ENCODE measurements around the gene ADAM30. TPM values are rescaled to one million over a fixed set of nuclear protein-coding genes. Genes with fewer than 3 reads are reported as not detected.

The ADAM30 gene
- total RNA-seq, 1 experiment from 2014 or later: not detected

- intact Hi-C loops (cut with micrococcal nuclease): no loop called here
- H3K4me2 ChIP-seq (ENCODE audit: low read length): no peak overlapping the region
- TF ChIP-seq CTCF (conservative IDR thresholded peaks at IDR 0.05; ENCODE audit: low read depth, low read length) (no peak), EZH2 (IDR thresholded peaks at IDR 0.05; ENCODE audit: low read length, unreplicated experiment) (no peak), EZH2phosphoT487 (IDR thresholded peaks at IDR 0.05; ENCODE audit: borderline replicate concordance, low read length) (no peak)
- no peak overlapping the region for H3K27ac ChIP-seq (ENCODE audit: low read length)
- H3K9ac ChIP-seq (ENCODE audit: low read length): no peak overlapping the region
- no peaks in the 10 kb centered on the region for H3K9me3 ChIP-seq (ENCODE audit: low read length)
- ChIA-PET POLR2A (ENCODE audit: unreplicated experiment) (no interaction called here), CTCF (no interaction called here)
- ATAC-seq (no peak), DNase-seq (no peak)
- no peak overlapping the region for H3K4me3 ChIP-seq (ENCODE audit: low read length)
- H3K36me3 ChIP-seq (ENCODE audit: low read depth, low read length): peaks cover 11% of the 10 kb centered on the region
- no peak overlapping the region for H2AFZ ChIP-seq (ENCODE audit: low read length)
- no peaks in the 10 kb centered on the region for H3F3A ChIP-seq (ENCODE audit: low read length, unreplicated experiment)
- no peaks in the 10 kb centered on the region for H3K27me3 ChIP-seq (ENCODE audit: low read length)
- BruUV-seq (replicated peaks): no TSS peak
- H3K4me1 ChIP-seq (ENCODE audit: insufficient read depth, low read length): no peaks in the 10 kb centered on the region
- H3K79me2 ChIP-seq (ENCODE audit: low read length): no peaks in the 10 kb centered on the region
- H4K20me1 ChIP-seq (ENCODE audit: low read length): no peaks in the 10 kb centered on the region
- no peaks in the 10 kb centered on the region for H3K9me2 ChIP-seq (replicated peaks; ENCODE audit: low read length)
These were observed 14.3 kb upstream of the ADAM30 start for GRCh38 chr1:119910618-119911017.

DNA sequence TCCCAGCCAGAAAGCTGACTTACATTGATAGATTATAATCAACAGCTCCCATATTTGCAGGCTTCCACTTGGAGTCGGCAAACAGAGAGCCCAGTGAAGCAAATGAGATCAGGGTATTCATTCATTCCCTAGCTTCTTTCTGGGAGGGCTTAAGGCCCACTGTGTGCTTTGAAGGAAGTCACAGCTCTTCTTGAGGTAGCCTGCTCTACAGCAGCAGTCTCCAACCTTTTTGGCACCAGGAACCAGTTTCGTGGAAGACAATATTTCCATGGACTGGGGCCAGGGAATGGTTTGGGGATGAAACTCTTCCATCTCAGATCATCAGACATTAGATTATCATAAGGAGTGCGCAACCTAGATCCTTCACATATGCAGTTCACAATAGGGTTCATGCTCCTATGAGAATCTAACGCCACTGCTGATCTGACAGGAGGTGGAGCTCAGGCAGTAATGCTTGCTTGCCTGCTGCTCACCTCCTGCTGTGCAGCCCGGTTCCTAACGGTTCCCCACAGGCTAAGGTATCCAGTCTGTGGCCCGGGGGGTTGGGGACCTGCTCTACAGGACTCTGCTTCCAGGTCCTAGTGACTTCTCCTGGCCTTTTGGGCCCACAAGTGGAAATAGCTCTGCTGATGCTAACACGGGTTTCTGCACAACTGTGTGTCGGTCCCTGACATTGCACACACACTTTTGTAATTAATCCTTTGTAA is 13.7 kb upstream of the ADAM30 start:
- ChIA-PET CTCF (no interaction called here), POLR2A (ENCODE audit: unreplicated experiment) (no interaction called here)
- DNase-seq: no peak
- Histone ChIP-seq H3K27ac (ENCODE audit: low read length) (no peak overlapping the region), H3K4me1 (ENCODE audit: insufficient read depth, low read length) (no peaks in the 10 kb centered on the region), H3K36me3 (ENCODE audit: low read depth, low read length) (peaks cover 6% of the 10 kb centered on the region; the same call in 1 of the 2 replicates), H3K9ac (ENCODE audit: low read length) (no peak overlapping the region), H4K20me1 (ENCODE audit: low read length) (no peaks in the 10 kb centered on the region), H3K9me2 (replicated peaks; ENCODE audit: low read length) (no peaks in the 10 kb centered on the region), H3K4me2 (ENCODE audit: low read length) (no peak overlapping the region), H2AFZ (ENCODE audit: low read length) (no peak overlapping the region), H3K4me3 (ENCODE audit: low read length) (no peak overlapping the region), H3K9me3 (ENCODE audit: low read length) (no peaks in the 10 kb centered on the region), H3F3A (ENCODE audit: low read length, unreplicated experiment) (no peaks in the 10 kb centered on the region), H3K79me2 (ENCODE audit: low read length) (no peaks in the 10 kb centered on the region), H3K27me3 (ENCODE audit: low read length) (no peaks in the 10 kb centered on the region)
- intact Hi-C loops (cut with micrococcal nuclease): no loop called here
- TF ChIP-seq EZH2 (IDR thresholded peaks at IDR 0.05; ENCODE audit: low read length, unreplicated experiment): no peak
- no peak for TF ChIP-seq EZH2phosphoT487 (IDR thresholded peaks at IDR 0.05; ENCODE audit: borderline replicate concordance, low read length)
- no peak for TF ChIP-seq CTCF (conservative IDR thresholded peaks at IDR 0.05; ENCODE audit: low read depth, low read length)
- no peak for ATAC-seq
- no TSS peak for BruUV-seq (replicated peaks)

DNA sequence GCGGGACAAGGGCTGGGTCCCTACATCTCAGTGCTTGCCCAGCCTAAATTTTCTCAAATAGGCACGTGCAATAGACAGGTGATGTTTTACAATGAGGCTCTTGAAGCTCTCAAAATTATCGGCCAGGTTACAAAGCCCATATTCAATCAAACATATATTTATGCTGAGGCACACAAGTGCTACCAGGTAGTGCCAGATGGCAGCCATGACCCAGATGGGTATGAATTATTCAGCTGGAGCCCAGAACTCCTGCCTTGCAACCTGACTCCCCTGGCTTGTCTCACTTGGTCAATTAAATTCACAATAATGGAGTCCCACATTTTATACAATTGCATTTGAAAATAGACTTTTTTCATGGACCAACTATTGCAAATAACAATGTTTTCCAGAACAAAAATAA is 12.3 kb upstream of the ADAM30 start:
- no peak for DNase-seq
- no peak overlapping the region for H2AFZ ChIP-seq (ENCODE audit: low read length)
- no peaks in the 10 kb centered on the region for H3K27me3 ChIP-seq (ENCODE audit: low read length)
- POLR2A ChIA-PET (ENCODE audit: unreplicated experiment): no interaction called here
- TF ChIP-seq EZH2phosphoT487 (IDR thresholded peaks at IDR 0.05; ENCODE audit: borderline replicate concordance, low read length): no peak
- no peak for TF ChIP-seq CTCF (conservative IDR thresholded peaks at IDR 0.05; ENCODE audit: low read depth, low read length)
- TF ChIP-seq EZH2 (IDR thresholded peaks at IDR 0.05; ENCODE audit: low read length, unreplicated experiment): no peak
- H3K9me2 ChIP-seq (replicated peaks; ENCODE audit: low read length): no peaks in the 10 kb centered on the region
- H3K4me2 ChIP-seq (ENCODE audit: low read length): no peak overlapping the region
- H3F3A ChIP-seq (ENCODE audit: low read length, unreplicated experiment): no peaks in the 10 kb centered on the region
- no peak overlapping the region for H3K27ac ChIP-seq (ENCODE audit: low read length)
- no TSS peak for BruUV-seq (replicated peaks)
- H3K9ac ChIP-seq (ENCODE audit: low read length): no peak overlapping the region
- no peaks in the 10 kb centered on the region for H4K20me1 ChIP-seq (ENCODE audit: low read length)
- no peaks in the 10 kb centered on the region for H3K79me2 ChIP-seq (ENCODE audit: low read length)
- H3K9me3 ChIP-seq (ENCODE audit: low read length): no peaks in the 10 kb centered on the region
- CTCF ChIA-PET: no interaction called here
- no peak for ATAC-seq
- H3K4me3 ChIP-seq (ENCODE audit: low read length): no peak overlapping the region
- peaks cover 2% of the 10 kb centered on the region; the same call in 1 of the 2 replicates for H3K4me1 ChIP-seq (ENCODE audit: insufficient read depth, low read length)
- intact Hi-C loops (cut with micrococcal nuclease): no loop called here
- H3K36me3 ChIP-seq (ENCODE audit: low read depth, low read length): no peaks in the 10 kb centered on the region; the same call in 1 of the 2 replicates
